Ovary (tissue), 3 donors: ENCODE measurements around the gene OXA1L.

Experiments
- CTCF ChIP-seq, 3 donors: fragments of 450-650 bp in 2 of 3; fragments of 200-600 bp in 1 of 3; IDR thresholded peaks; one replicate each; pipeline versions ENCODE4 v1.5.1 to v1.8.0; 2016 to 2022; ENCODE audit warnings: antibody characterized with exemption in 3 of 3, mild to moderate bottlenecking in 1 of 3
- EP300 ChIP-seq: sonication (generic); formaldehyde crosslinking; IDR thresholded peaks from one replicate; pipeline ENCODE4 v1.6.1; 2017; ENCODE audit warnings: antibody characterized with exemption
- POLR2A ChIP-seq: fragments of 450-650 bp; IDR thresholded peaks from one replicate; pipeline ENCODE4 v1.6.1; 2017; ENCODE audit warnings: antibody characterized with exemption, mild to moderate bottlenecking, moderate library complexity
- donor health status: DM: no; HTN: no; CAD: no.

- TF ChIP-seq POLR2A (no peak), CTCF (IDR thresholded peaks at IDR 0.05) (no peak), EP300 (no peak)
These were observed 35.2 kb downstream of the OXA1L start for GRCh38 chr14:22801716-22802115.
